ENCODE results near the gene ARID5A.
"Not testable (repeated sequence)": the region's sequence is repeated elsewhere in the genome, so short reads cannot be mapped to it uniquely, and the experiment has no call there.

ARID5A gene

DNA sequence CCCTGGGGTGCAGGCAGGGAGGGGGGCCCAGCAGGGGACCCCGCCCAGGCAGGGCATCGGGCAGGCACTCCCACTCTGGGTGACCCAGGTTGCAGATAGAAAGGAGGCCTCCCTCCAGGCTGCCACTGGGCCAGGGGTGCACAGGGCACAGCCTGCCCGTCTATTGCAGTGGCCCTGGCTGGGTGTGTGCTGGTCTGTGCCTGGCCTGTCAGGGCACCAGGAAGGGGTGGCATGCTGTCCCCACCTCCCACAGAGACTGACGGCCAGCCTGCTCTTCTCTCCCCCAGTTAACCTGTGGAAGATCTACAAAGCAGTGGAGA is 12.9 kb downstream of the ARID5A start:
- TF ChIP-seq, protein P1, sequence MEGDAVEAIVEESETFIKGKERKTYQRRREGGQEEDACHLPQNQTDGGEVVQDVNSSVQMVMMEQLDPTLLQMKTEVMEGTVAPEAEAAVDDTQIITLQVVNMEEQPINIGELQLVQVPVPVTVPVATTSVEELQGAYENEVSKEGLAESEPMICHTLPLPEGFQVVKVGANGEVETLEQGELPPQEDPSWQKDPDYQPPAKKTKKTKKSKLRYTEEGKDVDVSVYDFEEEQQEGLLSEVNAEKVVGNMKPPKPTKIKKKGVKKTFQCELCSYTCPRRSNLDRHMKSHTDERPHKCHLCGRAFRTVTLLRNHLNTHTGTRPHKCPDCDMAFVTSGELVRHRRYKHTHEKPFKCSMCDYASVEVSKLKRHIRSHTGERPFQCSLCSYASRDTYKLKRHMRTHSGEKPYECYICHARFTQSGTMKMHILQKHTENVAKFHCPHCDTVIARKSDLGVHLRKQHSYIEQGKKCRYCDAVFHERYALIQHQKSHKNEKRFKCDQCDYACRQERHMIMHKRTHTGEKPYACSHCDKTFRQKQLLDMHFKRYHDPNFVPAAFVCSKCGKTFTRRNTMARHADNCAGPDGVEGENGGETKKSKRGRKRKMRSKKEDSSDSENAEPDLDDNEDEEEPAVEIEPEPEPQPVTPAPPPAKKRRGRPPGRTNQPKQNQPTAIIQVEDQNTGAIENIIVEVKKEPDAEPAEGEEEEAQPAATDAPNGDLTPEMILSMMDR (conservative IDR thresholded peaks at IDR 0.05; ENCODE audit: low read depth, low read length), result no peak
- DNase-seq (ENCODE audit: low read depth), result no peak
- H3K4me3 ChIP-seq (ENCODE audit: low read depth, low read length), result no peak overlapping the region

DNA sequence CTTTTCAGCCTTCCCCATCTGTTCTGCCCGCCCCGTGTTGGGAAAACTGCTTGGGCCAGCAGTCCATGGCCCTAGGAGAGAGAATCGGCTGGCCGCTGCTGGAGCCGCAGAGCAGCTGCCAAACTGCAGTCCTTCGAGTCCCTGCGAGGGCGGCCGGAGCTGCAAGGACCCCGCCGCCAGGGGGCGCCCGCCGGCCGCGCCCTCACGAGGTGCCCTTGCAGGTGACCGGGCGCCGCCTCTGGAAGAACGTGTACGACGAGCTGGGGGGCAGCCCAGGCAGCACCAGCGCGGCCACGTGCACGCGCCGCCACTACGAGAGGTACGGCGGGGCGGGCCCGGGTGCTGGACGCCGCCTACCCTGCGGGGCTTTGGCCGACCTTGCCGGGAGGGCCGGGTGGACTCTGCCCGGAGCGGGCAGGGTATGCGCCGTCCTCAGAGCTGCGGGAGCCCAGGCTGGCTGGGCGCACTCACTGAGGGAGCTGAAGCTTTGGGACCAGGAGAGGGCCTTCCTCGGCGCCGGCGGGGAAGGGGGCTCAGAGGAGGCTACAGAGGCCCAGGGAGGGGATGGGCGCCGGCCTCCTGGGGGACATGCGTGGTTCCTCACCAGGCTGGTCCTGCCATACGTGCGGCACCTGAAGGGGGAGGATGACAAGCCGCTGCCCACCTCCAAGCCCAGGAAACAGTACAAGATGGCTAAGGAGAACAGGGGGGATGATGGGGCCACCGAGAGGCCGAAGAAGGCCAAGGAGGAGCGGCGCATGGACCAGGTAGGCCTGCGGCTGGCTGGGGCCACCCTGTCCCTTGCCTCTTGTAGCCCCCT is 13.6 kb downstream of the ARID5A start:
- TF ChIP-seq, protein P1 (conservative IDR thresholded peaks at IDR 0.05; ENCODE audit: low read depth, low read length), result peak; percentile 17
- DNase-seq (ENCODE audit: low read depth), result peak; percentile 18
- no peak overlapping the region for H3K4me3 ChIP-seq (ENCODE audit: low read depth, low read length)

DNA sequence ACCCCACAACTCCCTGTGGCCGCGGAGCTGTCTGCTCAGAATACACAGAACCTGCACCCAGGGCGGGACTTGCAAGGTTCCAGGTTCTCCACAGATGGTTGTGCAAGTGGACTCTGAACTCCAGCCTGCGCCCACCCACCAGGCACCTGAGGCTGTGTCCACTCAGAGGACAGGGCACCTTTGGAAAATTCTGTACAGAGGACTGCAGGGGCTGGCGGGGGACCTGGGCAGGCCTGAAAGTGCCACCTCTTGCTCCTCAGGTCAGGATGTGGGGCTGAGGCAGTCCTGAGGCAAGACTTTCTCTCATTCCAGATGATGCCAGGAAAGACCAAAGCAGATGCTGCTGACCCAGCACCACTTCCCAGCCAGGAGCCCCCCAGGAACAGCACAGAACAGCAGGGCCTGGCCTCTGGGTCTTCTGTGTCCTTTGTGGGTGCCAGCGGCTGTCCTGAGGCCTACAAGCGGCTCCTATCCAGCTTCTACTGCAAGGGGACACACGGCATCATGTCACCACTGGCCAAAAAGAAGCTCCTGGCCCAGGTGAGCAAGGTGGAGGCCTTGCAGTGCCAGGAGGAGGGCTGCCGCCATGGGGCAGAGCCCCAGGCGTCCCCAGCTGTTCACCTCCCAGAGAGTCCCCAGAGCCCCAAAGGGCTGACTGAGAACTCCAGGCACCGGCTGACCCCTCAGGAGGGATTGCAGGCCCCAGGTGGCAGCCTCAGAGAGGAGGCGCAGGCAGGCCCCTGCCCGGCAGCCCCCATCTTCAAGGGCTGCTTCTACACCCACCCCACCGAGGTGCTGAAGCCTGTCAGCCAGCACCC is 14.4 kb downstream of the ARID5A start:
- TF ChIP-seq, protein P1 (conservative IDR thresholded peaks at IDR 0.05; ENCODE audit: low read depth, low read length), result no peak
- no peak for DNase-seq (ENCODE audit: low read depth)
- no peak overlapping the region for H3K4me3 ChIP-seq (ENCODE audit: low read depth, low read length)

DNA sequence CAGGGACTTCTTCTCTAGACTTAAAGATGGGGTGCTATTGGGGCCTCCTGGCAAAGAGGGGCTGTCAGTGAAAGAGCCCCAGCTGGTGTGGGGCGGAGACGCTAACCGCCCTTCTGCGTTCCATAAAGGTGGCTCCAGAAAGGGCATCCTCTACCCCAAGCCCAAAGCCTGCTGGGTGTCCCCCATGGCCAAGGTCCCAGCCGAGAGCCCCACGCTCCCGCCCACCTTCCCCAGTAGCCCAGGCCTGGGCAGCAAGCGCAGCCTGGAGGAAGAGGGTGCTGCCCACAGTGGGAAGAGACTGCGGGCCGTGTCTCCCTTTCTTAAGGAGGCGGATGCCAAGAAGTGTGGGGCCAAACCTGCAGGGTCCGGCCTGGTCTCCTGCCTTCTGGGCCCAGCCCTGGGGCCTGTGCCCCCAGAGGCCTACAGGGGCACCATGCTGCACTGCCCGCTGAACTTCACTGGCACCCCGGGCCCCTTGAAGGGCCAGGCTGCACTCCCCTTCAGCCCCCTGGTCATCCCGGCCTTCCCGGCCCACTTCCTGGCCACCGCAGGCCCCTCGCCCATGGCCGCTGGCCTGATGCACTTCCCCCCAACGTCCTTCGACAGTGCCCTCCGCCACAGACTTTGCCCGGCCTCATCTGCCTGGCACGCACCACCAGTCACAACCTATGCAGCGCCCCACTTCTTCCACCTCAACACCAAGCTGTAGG is 15.2 kb downstream of the ARID5A start:
- TF ChIP-seq, protein P1 (conservative IDR thresholded peaks at IDR 0.05; ENCODE audit: low read depth, low read length), result no peak
- H3K4me3 ChIP-seq (ENCODE audit: low read depth, low read length), result no peak overlapping the region
- DNase-seq (ENCODE audit: low read depth), result no peak

DNA sequence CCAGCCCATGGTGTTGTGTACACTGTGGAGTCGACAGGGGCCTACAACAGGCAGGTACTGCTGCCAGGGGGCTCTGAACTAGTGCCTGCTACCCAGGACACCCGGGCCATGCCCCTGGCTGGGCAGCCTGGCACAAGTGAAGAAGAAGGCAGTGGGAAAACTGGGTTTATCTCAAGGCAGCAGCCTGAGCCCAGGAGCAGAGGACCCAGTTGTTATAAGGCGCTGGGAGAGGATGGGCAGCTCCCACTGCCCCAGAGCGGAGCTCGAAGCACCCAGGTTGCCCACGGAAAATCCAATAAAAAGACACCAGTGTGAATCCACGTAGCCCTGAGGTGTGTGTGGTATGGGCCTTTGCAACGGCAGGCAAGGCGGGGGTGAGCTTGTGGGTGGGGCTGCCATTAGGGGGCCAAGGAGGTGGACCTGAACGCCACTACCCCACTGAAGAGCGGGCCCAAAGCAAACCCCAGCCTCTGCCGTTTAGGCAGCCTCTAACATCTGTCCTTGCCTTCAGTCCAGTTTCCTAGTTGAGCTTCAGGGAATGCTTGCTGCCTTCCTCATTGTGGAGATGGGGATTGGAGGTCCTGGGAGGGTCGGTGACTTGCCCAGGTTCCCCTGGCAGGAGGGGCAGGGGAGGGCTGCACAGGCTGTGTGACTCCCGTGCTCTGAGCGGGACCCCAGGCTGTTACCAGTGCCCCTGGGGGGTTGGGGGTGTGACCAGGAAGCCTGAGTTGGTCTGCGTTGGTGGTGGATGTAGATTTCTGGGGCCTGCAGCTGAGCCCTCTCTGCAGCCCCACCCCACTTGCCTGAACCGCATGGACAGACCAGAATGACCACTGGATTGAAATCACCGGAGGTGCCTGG is 16.0 kb downstream of the ARID5A start:
- DNase-seq (ENCODE audit: low read depth), result no peak
- TF ChIP-seq, protein P1 (conservative IDR thresholded peaks at IDR 0.05; ENCODE audit: low read depth, low read length), result no peak
- H3K4me3 ChIP-seq (ENCODE audit: low read depth, low read length), result no peak overlapping the region

DNA sequence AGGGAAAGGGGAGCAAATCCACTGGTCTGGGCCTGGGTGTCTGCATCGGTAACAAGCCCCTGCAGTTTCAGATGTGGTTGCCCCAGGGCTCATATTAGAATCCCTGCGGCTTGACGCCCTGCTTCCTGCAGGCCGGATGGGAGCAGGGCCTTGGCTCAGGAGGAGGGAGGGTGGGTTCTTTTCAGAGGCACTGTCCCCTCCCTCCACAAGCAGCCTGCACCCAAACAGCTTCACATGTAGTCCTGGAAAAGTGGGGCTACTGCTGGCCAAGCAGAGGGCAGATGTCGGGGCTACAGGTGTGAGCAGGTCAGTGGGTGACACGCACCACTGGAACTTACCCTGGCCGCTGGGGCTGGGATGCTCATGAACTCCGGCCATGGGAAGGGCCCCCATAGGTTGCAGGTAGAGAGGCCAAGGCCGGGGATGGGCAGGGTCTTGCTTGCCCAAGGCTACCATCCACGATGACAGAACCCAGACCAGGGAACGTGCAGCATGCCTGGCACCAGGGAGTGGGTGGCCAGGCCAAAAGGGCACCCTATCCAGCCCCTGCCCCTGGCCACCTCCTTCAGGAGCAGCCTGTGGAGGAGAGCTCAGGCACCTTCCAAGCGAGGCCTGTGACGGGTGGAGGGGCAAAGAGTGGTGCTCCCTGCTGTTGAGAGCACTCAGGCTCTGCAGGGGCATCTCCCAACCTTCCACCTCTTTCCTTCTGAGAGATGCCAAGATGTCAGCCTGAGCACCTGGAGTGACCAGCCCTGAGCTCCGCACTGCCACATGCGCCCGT is 16.8 kb downstream of the ARID5A start:
- TF ChIP-seq, protein P1 (conservative IDR thresholded peaks at IDR 0.05; ENCODE audit: low read depth, low read length), result no peak
- DNase-seq (ENCODE audit: low read depth), result no peak
- H3K4me3 ChIP-seq (ENCODE audit: low read depth, low read length), result no peak overlapping the region

DNA sequence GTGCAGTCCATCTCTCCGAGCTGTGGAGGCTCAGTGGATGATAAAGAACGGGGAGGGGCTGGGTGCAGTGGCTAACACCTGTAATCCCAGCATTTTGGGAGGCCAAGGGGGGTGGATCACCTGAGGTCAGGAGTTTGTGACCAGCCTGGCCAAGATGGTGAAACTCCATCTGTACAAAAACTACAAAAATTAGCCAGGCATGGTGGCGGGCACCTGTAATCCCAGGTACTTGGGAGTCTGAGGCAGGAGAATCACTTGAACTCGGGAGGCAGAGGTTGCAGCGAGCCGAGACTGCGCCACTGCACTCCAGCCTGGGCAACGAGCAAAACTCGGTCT is 17.4 kb downstream of the ARID5A start:
- H3K4me3 ChIP-seq (ENCODE audit: low read depth, low read length); DNase-seq (ENCODE audit: low read depth): not testable (repeated sequence)

Data from choroid plexus epithelial cell (primary cell).